Femur (tissue), 1 donor: ENCODE results near the gene PCDHA7.
"Not testable (repeated sequence)": the region's sequence is repeated elsewhere in the genome, so short reads cannot be mapped to it uniquely, and the experiment has no call there.

Experiments
- DNase-seq: peaks from one replicate; pipeline ENCODE4 v3.0.0-alpha.2; 2017

The PCDHA7 gene, protein sequence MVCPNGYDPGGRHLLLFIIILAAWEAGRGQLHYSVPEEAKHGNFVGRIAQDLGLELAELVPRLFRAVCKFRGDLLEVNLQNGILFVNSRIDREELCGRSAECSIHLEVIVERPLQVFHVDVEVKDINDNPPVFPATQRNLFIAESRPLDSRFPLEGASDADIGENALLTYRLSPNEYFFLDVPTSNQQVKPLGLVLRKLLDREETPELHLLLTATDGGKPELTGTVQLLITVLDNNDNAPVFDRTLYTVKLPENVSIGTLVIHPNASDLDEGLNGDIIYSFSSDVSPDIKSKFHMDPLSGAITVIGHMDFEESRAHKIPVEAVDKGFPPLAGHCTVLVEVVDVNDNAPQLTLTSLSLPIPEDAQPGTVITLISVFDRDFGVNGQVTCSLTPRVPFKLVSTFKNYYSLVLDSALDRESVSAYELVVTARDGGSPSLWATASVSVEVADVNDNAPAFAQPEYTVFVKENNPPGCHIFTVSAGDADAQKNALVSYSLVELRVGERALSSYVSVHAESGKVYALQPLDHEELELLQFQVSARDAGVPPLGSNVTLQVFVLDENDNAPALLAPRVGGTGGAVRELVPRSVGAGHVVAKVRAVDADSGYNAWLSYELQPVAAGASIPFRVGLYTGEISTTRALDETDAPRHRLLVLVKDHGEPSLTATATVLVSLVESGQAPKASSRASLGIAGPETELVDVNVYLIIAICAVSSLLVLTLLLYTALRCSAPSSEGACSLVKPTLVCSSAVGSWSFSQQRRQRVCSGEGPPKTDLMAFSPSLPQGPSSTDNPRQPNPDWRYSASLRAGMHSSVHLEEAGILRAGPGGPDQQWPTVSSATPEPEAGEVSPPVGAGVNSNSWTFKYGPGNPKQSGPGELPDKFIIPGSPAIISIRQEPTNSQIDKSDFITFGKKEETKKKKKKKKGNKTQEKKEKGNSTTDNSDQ

DNA sequence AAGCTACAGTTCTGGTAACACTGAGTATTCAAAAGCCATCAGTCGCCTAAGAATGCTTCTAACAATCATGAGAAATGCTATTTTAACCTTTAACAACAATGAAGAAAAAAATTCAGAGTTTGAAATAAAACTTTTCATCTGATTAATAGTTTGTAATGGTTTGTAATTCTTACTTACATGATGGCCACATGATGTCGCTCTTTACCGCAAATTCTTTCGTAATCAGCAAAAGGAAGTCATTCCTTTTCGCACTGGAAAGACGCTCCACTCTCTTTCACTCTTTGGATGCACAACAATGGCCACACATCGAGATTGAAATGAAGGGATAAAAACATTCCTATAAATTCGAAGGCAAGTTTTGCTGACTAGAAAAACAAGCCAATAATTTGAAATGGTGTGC is at the start of gene PCDHA7:
TSS of gene PCDHA7 (plus strand) at position 277 of the 400 bp plus-strand sequence. CDS start at position 392, 115 bp downstream.
- DNase-seq, result no peak

DNA sequence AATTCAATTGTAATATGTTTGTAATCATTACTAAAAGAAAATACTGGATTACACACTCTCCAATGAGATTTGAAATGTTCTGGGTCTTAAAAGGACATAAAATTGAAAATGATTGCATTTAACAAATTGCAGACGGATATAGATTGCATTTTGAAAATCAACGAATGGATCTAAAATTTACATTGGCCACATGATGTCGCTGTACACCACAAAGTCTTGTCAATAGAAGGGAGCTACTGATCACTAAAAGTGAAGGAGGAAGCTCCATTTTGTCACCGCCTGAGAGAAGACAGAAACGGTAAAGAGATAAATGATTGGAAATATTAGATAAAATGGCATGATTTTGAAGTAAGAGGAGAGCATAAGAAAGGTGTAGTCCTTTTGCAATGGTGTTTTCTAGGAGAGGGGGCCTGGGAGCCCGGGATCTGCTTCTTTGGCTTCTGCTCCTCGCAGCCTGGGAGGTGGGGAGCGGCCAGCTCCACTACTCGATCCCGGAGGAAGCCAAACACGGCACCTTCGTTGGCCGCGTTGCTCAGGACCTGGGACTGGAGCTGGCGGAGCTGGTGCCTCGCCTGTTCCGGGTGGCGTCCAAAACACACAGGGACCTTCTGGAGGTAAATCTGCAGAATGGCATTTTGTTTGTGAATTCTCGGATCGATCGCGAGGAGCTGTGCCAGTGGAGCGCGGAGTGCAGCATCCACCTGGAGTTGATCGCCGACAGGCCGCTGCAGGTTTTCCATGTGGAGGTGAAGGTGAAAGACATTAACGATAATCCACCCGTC is 48.0 kb upstream of the PCDHA7 start, which contains the start of gene PCDHA1:
TSS of gene PCDHA1 (plus strand) at position 236 of the 782 bp plus-strand sequence.
- no peak for DNase-seq

DNA sequence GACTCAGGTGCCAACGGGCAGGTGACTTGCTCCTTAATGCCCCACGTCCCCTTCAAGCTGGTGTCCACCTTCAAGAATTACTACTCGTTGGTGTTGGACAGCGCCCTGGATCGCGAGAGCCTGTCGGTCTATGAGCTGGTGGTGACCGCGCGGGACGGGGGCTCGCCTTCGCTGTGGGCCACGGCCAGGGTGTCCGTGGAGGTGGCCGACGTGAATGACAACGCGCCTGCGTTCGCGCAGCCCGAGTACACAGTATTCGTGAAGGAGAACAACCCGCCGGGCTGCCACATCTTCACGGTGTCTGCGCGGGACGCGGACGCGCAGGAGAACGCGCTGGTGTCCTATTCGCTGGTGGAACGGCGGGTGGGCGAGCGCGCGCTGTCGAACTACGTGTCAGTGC is 46.6 kb upstream of the PCDHA7 start:
- not testable (repeated sequence) for DNase-seq

DNA sequence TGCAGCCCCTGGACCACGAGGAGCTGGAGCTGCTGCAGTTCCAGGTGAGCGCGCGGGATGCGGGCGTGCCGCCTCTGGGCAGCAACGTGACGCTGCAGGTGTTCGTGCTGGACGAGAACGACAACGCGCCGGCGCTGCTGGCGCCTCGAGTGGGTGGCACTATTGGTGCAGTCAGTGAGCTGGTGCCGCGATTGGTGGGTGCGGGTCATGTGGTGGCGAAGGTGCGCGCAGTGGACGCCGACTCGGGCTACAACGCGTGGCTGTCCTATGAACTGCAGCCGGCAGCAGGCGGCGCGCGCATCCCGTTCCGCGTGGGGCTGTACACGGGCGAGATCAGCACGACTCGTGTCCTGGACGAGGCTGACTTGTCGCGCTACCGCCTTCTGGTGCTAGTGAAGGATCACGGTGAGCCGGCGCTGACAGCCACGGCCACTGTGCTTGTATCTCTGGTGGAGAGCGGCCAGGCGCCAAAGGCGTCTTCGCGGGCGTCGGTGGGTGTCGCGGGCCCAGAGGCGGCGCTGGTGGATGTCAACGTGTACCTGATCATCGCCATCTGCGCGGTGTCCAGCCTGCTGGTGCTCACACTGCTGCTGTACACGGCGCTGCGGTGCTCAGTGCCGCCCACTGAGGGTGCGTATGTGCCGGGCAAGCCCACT is 46.1 kb upstream of the PCDHA7 start:
- not testable (repeated sequence) for DNase-seq

DNA sequence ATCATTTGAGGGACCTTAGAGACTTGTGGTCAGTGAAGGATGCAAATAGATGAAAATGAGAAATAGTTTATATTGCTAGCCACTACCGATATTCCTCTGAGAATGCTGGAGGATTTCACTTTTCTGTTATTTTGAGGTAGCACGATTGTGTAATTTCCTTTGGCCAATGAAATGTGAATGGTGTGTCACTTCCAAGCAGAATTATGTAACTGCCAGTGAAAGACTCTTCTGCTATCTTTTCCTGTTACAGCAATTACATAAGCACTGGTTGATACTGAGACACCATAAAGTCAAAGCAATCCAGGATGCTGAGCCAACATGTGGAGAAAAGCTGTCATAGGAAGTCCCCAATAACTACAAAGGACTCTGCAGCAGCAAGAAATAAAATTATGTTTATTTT is 43.0 kb upstream of the PCDHA7 start:
- no peak for DNase-seq

DNA sequence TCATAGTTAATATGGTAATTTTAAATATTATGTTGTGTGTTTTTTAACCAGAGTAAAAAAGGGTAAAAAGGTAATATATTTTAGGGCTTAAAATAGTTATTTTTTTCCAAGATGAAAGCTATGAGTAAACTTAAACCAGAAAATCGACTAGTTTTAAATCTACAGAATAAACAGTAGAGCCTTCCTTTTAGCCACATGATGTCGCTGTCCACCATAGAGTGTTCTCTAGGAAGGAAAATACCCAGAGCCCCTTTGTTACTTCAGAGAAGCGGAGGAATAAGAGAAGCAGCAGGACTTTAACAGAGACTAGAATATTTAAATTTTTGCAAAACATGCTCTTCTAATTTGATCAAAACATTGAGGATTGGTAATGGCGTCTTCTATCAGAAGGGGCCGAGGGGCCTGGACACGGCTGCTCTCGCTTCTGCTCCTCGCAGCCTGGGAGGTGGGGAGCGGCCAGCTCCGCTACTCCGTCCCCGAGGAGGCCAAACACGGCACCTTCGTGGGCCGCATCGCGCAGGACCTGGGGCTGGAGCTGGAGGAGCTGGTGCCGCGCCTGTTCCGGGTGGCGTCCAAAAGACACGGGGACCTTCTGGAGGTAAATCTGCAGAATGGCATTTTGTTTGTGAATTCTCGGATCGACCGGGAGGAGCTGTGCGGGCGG is 39.3 kb upstream of the PCDHA7 start, which contains the start of gene PCDHA2:
TSS of gene PCDHA2 (plus strand) at position 258 of the 664 bp plus-strand sequence.
- no peak for DNase-seq

DNA sequence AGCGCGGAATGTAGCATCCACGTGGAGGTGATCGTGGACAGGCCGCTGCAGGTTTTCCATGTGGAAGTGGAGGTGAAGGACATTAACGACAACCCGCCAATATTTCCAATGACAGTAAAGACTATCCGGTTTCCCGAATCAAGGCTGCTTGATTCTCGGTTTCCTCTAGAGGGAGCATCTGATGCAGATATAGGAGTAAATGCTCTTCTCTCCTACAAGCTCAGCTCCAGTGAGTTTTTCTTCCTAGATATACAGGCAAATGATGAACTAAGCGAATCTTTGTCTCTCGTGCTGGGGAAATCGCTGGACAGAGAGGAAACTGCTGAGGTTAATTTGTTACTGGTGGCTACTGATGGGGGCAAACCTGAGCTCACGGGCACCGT is 38.8 kb upstream of the PCDHA7 start:
- no peak for DNase-seq

DNA sequence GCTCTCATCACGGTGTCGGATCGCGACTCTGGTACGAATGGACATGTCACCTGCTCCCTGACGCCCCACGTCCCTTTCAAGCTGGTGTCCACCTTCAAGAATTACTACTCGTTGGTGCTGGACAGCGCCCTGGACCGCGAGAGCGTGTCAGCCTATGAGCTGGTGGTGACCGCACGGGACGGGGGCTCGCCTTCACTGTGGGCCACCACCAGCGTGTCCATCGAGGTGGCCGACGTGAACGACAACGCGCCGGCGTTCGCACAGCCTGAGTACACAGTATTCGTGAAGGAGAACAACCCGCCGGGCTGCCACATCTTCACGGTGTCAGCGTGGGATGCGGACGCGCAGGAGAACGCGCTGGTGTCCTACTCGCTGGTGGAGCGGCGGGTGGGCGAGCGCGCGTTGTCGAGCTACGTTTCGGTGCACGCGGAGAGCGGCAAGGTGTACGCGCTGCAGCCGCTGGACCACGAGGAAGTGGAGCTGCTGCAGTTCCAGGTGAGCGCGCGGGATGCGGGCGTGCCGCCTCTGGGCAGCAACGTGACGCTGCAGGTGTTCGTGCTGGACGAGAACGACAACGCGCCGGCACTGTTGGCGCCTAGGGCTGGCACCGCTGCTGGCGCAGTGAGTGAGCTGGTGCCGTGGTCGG is 37.9 kb upstream of the PCDHA7 start:
- not testable (repeated sequence) for DNase-seq

DNA sequence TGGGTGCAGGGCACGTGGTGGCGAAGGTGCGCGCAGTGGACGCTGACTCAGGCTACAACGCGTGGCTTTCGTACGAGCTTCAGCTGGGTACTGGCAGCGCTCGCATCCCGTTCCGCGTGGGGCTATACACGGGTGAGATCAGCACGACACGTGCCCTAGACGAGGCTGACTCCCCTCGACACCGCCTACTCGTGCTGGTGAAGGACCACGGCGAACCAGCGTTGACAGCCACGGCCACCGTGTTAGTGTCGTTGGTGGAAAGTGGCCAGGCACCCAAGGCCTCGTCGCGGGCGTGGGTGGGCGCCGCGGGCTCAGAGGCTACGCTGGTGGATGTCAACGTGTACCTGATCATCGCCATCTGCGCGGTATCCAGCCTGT is 37.4 kb upstream of the PCDHA7 start:
- no peak for DNase-seq

DNA sequence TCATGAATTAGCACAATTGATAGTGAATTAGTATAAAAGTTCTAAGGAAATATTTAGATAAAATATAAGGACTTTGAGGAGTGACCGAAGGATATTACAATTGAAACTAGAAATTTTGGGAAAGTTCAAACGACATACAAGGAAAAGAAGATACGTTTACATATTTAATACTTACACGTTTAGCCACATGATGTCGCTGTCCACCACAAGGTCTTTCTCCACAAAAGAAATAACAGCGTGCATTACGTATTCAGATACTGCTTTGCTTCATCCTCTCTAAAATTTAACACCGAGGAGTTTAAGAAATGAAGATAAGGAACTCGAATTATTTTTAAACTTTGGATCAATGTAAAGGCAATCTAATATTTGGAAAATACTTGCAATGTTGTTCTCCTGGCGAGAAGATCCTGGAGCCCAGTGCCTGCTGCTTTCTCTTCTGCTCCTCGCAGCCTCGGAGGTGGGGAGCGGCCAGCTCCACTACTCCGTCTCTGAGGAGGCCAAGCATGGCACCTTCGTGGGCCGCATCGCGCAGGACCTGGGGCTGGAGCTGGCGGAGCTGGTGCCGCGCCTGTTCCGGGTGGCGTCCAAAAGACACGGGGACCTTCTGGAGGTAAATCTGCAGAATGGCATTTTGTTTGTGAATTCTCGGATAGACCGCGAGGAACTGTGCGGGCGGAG is 33.1 kb upstream of the PCDHA7 start, which contains the start of gene PCDHA3:
TSS of gene PCDHA3 (plus strand) at position 242 of the 678 bp plus-strand sequence.
- DNase-seq, result no peak

DNA sequence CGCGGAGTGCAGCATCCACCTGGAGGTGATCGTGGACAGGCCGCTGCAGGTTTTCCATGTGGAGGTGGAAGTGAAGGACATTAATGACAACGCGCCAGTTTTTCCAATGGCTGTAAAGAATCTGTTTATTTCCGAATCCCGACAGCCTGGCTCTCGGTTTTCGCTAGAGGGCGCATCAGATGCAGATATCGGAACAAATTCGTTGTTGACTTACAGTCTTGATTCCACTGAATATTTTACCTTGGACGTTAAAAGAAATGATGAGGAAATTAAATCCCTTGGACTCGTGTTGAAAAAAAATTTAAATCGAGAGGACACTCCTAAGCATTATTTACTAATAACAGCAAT is 32.6 kb upstream of the PCDHA7 start:
- DNase-seq, result no peak

DNA sequence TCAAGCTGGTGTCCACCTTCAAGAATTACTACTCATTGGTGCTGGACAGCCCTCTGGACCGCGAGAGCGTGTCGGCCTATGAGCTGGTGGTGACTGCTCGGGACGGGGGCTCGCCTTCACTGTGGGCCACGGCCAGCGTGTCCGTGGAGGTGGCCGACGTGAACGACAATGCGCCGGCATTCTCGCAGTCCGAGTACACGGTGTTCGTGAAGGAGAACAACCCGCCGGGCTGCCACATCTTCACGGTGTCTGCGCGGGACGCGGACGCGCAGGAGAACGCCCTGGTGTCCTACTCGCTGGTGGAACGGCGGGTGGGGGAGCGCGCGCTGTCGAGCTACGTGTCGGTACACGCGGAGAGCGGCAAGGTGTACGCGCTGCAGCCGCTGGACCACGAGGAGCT is 31.7 kb upstream of the PCDHA7 start:
- DNase-seq, result not testable (repeated sequence)

DNA sequence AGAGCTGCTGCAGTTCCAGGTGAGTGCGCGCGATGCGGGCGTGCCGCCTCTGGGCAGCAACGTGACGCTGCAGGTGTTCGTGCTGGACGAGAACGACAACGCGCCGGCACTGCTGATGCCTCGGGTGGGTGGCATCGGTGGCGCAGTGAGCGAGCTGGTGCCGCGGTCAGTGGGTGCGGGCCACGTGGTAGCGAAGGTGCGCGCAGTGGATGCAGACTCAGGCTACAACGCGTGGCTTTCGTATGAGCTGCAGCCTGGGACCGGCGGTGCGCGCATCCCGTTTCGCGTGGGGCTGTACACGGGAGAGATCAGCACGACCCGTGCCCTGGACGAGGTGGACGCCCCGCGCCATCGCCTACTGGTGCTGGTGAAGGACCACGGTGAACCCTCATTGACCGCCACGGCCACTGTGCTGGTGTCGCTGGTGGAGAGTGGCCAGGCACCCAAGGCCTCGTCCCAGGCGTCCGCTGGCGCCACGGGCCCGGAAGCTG is 31.2 kb upstream of the PCDHA7 start:
- no peak for DNase-seq

DNA sequence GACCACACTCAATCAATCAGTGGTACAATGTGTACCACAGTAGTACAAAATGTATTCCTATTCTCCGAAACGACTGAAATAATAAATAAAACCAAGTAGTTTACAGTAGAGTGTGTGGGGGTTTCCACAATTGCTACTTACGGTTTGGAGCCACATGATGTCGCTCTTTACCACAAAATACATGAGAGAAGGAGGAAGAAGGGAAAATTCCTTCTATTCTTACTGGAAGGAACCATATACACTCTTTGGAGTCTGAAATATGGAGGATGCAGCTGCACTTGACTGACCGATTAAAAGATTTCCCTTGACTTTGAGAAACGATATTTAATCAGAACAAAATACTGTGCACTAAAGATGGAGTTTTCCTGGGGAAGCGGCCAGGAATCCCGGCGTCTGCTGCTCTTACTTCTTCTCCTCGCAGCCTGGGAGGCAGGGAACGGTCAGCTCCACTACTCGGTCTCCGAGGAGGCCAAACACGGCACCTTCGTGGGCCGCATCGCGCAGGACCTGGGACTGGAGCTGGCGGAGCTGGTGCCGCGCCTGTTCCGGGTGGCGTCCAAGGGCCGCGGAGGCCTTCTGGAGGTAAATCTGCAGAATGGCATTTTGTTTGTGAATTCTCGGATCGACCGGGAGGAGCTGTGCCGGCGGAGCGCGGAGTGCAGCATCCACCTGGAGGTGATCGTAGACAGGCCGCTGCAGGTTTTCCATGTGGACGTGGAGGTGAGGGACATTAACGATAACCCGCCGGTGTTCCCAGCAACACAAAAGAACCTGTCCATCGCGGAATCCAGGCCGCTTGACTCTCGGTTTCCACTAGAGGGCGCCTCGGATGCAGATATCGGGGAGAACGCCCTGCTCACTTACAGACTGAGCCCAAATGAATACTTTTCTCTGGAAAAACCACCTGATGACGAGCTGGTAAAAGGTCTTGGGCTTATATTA is 27.0 kb upstream of the PCDHA7 start, which contains the start of gene PCDHA4:
TSS of gene PCDHA4 (plus strand) at position 235 of the 942 bp plus-strand sequence.
- no peak for DNase-seq

DNA sequence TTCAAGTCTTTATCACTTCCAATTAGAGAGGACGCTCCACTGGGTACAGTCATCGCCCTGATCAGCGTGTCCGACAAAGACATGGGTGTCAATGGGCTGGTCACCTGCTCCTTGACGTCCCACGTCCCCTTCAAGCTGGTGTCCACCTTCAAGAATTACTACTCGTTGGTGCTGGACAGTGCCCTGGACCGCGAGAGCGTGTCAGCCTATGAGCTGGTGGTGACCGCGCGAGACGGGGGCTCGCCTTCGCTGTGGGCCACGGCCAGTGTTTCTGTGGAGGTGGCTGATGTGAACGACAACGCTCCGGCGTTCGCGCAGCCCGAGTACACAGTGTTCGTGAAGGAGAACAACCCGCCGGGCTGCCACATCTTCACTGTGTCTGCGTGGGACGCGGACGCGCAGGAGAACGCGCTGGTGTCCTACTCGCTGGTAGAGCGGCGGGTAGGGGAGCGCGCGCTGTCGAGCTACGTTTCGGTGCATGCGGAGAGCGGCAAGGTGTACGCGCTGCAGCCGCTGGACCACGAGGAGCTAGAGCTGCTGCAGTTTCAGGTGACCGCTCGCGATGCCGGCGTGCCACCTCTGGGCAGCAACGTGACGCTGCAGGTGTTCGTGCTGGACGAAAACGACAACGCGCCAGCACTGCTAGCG is 25.7 kb upstream of the PCDHA7 start:
- DNase-seq, result not testable (repeated sequence)

DNA sequence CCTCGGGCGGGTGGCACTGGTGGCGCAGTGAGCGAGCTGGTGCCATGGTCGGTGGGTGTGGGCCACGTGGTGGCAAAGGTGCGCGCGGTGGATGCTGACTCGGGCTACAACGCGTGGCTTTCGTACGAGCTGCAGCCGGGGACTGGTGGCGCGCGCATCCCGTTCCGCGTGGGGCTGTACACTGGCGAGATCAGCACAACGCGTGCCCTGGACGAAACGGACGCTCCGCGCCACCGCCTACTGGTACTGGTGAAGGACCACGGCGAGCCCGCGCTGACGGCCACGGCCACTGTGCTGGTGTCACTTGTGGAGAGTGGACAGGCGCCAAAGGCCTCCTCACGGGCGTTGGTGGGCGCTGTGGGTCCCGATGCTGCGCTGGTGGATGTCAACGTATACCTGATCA is 25.2 kb upstream of the PCDHA7 start:
- no peak for DNase-seq

DNA sequence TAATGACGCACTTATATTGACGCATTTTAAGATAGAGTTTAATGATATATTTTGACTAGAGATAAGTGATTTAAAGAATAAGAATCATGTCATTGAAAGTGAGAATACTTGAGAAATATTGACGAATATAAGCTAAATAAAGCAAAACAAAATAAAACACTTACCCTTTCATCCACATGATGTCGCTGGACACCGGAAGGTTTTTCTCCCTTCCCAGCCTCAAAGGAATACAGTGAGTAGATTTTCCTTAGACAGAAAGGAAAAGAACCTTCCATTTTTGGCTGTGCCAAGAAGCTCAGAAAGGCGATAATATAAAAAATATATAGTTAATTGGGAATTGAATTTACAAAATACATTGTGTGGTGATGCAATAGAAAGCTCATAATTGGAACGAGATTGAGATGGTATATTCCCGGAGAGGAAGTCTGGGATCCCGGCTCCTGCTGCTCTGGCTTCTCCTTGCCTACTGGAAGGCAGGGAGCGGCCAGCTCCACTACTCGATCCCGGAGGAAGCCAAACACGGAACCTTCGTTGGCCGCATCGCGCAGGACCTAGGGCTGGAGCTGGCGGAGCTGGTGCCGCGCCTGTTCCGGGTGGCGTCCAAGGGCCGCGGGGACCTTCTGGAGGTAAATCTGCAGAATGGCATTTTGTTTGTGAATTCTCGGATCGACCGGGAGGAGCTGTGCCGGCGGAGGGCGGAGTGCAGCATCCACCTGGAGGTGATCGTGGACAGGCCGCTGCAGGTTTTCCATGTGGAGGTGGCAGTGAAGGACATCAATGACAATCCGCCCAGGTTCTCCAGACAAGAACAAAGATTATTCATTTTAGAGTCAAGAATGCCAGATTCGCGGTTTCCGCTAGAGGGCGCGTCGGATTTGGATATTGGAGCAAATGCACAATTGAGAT is 12.4 kb upstream of the PCDHA7 start, which contains the start of gene PCDHA5:
TSS of gene PCDHA5 (plus strand) at position 239 of the 906 bp plus-strand sequence.
- DNase-seq, result no peak
